HepG2 (cell line): ENCODE measurements around the gene HOXD1. TPM values are rescaled to one million over a fixed set of nuclear protein-coding genes. Genes with fewer than 3 reads are reported as not detected.

ENCODE experiments used
- CBX2 ChIP-seq, 2 experiments: fragments of 200-600 bp in 1 of 2; sonication (generic); formaldehyde crosslinking in 1 of 2; IDR thresholded peaks; 2 replicates each; pipeline versions ENCODE4 v1.7.0 to v1.8.1; 2018 to 2022; ENCODE audit warnings: low read depth in 2 of 2, low read length in 1 of 2, mild to moderate bottlenecking in 1 of 2, missing genetic modification reagents in 1 of 2
- GABPB1 ChIP-seq: IDR thresholded peaks from 2 replicates; pipeline ENCODE4 v1.6.1; 2016; ENCODE audit warnings: mild to moderate bottlenecking, missing genetic modification reagents, moderate library complexity, missing compliant biosample characterization
- JUNB ChIP-seq: sonication (generic); formaldehyde crosslinking; IDR thresholded peaks from 2 replicates; pipeline ENCODE4 v1.8.0; 2022; ENCODE audit warnings: missing genetic modification reagents, mild to moderate bottlenecking, borderline replicate concordance
- KLF16 ChIP-seq, 2 experiments: sonication (generic) in 1 of 2; formaldehyde crosslinking in 1 of 2; IDR thresholded peaks; 2 replicates each; pipeline versions ENCODE4 v1.6.1 to v1.8.0; 2016 to 2023; ENCODE audit warnings: missing genetic modification reagents in 2 of 2, missing compliant biosample characterization in 1 of 2
- MTF2 ChIP-seq: sonication (generic); formaldehyde crosslinking; IDR thresholded peaks from 2 replicates; pipeline ENCODE4 v1.5.0; 2020; ENCODE audit warnings: missing genetic modification reagents, borderline replicate concordance
- PPARG ChIP-seq: conservative IDR thresholded peaks from 2 replicates; pipeline ENCODE4 v1.6.1; 2016; ENCODE audit warnings: missing biosample characterization, missing genetic modification reagents
- RORA ChIP-seq: sonication (generic); formaldehyde crosslinking; IDR thresholded peaks from 2 replicates; pipeline ENCODE4 v1.5.0; 2020; ENCODE audit warnings: mild to moderate bottlenecking, missing genetic modification reagents, moderate library complexity
- SP2 ChIP-seq: sonication (generic); formaldehyde crosslinking; IDR thresholded peaks from 2 replicates; pipeline ENCODE4 v1.5.1; 2020; ENCODE audit warnings: mild to moderate bottlenecking, missing genetic modification reagents
- SRY ChIP-seq: sonication (generic); formaldehyde crosslinking; IDR thresholded peaks from 2 replicates; pipeline ENCODE4 v1.8.0; 2022; ENCODE audit warnings: mild to moderate bottlenecking, missing genetic modification reagents
- ZBTB8A ChIP-seq: sonication (generic); formaldehyde crosslinking; IDR thresholded peaks from 2 replicates; pipeline ENCODE4 v1.4.0; 2020; ENCODE audit warnings: mild to moderate bottlenecking, low read depth, missing genetic modification reagents, borderline replicate concordance
- ZFY ChIP-seq: sonication (generic); formaldehyde crosslinking; IDR thresholded peaks from 2 replicates; pipeline ENCODE4 v1.4.0; 2020; ENCODE audit warnings: missing genetic modification reagents
- ZNF33B ChIP-seq: sonication (generic); formaldehyde crosslinking; IDR thresholded peaks from 2 replicates; pipeline ENCODE4 v1.5.1; 2020; ENCODE audit warnings: mild to moderate bottlenecking, missing genetic modification reagents
- ZNF382 ChIP-seq: sonication (generic); formaldehyde crosslinking; IDR thresholded peaks from 2 replicates; pipeline ENCODE4 v1.5.0; 2020; ENCODE audit warnings: missing genetic modification reagents, mild to moderate bottlenecking, borderline replicate concordance
- ZNF530 ChIP-seq: sonication (generic); formaldehyde crosslinking; IDR thresholded peaks from 2 replicates; pipeline ENCODE4 v1.5.0; 2020; ENCODE audit warnings: low read depth, mild to moderate bottlenecking, missing genetic modification reagents
- ZNF747 ChIP-seq: sonication (generic); formaldehyde crosslinking; IDR thresholded peaks from 2 replicates; pipeline ENCODE4 v1.8.1; 2023; ENCODE audit warnings: missing genetic modification reagents, mild to moderate bottlenecking, borderline replicate concordance
- ZNF781 ChIP-seq: sonication (generic); formaldehyde crosslinking; IDR thresholded peaks from 2 replicates; pipeline ENCODE4 v1.5.1; 2020; ENCODE audit warnings: borderline replicate concordance, mild to moderate bottlenecking, missing genetic modification reagents; ENCODE audit errors: not compliant biosample characterization
- polyA plus RNA-seq, 8 experiments: library from polyadenylated mRNA; depleted of rRNA in 3 of 8; stranded (reverse) in 7 of 8; unstranded in 1 of 8; fragments of >200 nt; fragmentation: Illumina TruSeq in 4 of 8; extraction: Trizol in 4 of 8; gene quantifications; 2 replicates each; pipeline versions ENCODE4 v1.2.1 to v1.2.3, GENCODE V29; 2011 to 2016; ENCODE audit warnings: low read depth in 4 of 8, missing spikeins in 1 of 8, mixed read lengths in 1 of 8; ENCODE audit not compliant: insufficient read depth in 1 of 8
- total RNA-seq, 5 experiments: library from RNA; depleted of rRNA; stranded (reverse); fragments of >200 nt; fragmentation: Illumina TruSeq; extraction: Trizol; gene quantifications; 2 replicates each; pipeline ENCODE4 v1.2.3, GENCODE V29; 2016; ENCODE audit warnings: low read depth in 1 of 5
- TF ChIP-seq, protein P1 (sequence below): sonication (generic); formaldehyde crosslinking; IDR thresholded peaks from 2 replicates; pipeline ENCODE4 v1.9.0; 2022; ENCODE audit warnings: low read depth, missing genetic modification reagents
- TF ChIP-seq, protein P2 (sequence below): sonication (generic); formaldehyde crosslinking; IDR thresholded peaks from 2 replicates; pipeline ENCODE4 v1.4.0; 2020; ENCODE audit warnings: missing genetic modification reagents
- TF ChIP-seq, protein P3 (sequence below): sonication (generic); formaldehyde crosslinking; IDR thresholded peaks from 2 replicates; pipeline ENCODE4 v1.8.1; 2023; ENCODE audit warnings: mild to moderate bottlenecking, missing genetic modification reagents
- TF ChIP-seq, protein P4 (sequence below): sonication (generic); formaldehyde crosslinking; IDR thresholded peaks from 2 replicates; pipeline ENCODE4 v1.5.0; 2020; ENCODE audit warnings: mild to moderate bottlenecking, missing genetic modification reagents

The HOXD1 gene
- total and polyA plus RNA-seq, 2 of the 13 experiments (the other 11 are each of a cell fraction or from before 2014, with no cell fraction given) = 10.0 to 22.3 TPM

DNA sequence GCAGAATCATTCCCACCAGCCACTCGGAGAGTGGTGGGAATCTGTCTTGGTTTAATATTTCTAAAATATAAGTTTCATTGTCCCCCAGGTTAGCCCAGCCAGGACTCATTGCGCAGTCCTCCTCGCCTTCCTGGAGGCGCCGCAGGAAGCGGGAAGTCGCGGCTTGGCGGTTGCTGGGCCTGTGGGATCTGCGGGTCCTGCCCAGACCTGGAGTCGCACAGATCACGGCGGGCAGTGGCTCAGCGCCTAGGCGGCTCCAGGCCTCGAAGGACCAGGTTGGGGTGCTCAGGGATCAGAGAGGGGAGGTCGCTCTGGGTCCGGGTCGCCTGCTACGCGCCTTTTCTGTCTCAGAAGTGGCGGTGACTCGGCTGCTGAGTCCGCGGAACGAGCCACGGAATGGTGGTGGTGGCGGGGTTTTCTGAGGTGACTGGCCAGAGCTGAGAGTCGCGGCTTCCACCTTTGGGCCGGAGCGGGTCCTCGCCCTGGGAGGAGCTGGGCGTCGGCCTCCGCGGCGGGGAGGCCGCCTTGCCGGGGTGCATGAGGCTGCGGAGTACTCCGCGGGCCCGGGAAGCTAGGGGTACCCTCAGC is 28.7 kb upstream of the HOXD1 start (continued):
- TF ChIP-seq CBX2 (IDR thresholded peaks at IDR 0.05; ENCODE audit: low read depth, low read length) (peak; percentile 66; the same call in 1 of the 2 replicates), CBX2 (CRISPR knock-in tag; IDR thresholded peaks at IDR 0.05; ENCODE audit: low read depth) (peak; percentile 58; the same call in 1 of the 2 replicates), GABPB1 (peak; percentile 49; the same call in 1 of the 2 replicates), MTF2 (peak; percentile 30; the same call in 1 of the 2 replicates), SP2 (CRISPR knock-in tag) (0 out of 2 replicates have a peak, but pooled peaks have one; percentile 23), PPARG (CRISPR knock-in tag) (no peak), SRY (CRISPR knock-in tag) (peak; percentile 82; the same call in 1 of the 2 replicates), ZNF747 (0 out of 2 replicates have a peak, but pooled peaks have one; percentile 30), ZNF781 (peak; percentile 10), ZNF382 (CRISPR knock-in tag) (no peak), ZNF33B (no peak), JUNB (CRISPR knock-in tag) (no peak), RORA (no peak), ZNF530 (no peak), ZBTB8A (CRISPR knock-in tag) (no peak), ZFY (CRISPR knock-in tag) (peak; percentile 45; the same call in 1 of the 2 replicates), KLF16 (CRISPR knock-in tag; IDR thresholded peaks at IDR 0.05) (no peak)
- TF ChIP-seq, protein P1, sequence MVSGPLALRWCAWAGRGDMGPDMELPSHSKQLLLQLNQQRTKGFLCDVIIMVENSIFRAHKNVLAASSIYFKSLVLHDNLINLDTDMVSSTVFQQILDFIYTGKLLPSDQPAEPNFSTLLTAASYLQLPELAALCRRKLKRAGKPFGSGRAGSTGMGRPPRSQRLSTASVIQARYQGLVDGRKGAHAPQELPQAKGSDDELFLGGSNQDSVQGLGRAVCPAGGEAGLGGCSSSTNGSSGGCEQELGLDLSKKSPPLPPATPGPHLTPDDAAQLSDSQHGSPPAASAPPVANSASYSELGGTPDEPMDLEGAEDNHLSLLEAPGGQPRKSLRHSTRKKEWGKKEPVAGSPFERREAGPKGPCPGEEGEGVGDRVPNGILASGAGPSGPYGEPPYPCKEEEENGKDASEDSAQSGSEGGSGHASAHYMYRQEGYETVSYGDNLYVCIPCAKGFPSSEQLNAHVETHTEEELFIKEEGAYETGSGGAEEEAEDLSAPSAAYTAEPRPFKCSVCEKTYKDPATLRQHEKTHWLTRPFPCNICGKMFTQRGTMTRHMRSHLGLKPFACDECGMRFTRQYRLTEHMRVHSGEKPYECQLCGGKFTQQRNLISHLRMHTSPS (CRISPR knock-in tag) = 0 out of 2 replicates have a peak, but pooled peaks have one; percentile 20
- TF ChIP-seq, protein P2, sequence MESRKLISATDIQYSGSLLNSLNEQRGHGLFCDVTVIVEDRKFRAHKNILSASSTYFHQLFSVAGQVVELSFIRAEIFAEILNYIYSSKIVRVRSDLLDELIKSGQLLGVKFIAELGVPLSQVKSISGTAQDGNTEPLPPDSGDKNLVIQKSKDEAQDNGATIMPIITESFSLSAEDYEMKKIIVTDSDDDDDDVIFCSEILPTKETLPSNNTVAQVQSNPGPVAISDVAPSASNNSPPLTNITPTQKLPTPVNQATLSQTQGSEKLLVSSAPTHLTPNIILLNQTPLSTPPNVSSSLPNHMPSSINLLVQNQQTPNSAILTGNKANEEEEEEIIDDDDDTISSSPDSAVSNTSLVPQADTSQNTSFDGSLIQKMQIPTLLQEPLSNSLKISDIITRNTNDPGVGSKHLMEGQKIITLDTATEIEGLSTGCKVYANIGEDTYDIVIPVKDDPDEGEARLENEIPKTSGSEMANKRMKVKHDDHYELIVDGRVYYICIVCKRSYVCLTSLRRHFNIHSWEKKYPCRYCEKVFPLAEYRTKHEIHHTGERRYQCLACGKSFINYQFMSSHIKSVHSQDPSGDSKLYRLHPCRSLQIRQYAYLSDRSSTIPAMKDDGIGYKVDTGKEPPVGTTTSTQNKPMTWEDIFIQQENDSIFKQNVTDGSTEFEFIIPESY = peak; percentile 54; the same call in 1 of the 2 replicates
- TF ChIP-seq, protein P3, sequence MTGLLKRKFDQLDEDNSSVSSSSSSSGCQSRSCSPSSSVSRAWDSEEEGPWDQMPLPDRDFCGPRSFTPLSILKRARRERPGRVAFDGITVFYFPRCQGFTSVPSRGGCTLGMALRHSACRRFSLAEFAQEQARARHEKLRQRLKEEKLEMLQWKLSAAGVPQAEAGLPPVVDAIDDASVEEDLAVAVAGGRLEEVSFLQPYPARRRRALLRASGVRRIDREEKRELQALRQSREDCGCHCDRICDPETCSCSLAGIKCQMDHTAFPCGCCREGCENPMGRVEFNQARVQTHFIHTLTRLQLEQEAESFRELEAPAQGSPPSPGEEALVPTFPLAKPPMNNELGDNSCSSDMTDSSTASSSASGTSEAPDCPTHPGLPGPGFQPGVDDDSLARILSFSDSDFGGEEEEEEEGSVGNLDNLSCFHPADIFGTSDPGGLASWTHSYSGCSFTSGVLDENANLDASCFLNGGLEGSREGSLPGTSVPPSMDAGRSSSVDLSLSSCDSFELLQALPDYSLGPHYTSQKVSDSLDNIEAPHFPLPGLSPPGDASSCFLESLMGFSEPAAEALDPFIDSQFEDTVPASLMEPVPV = 0 out of 2 replicates have a peak, but pooled peaks have one; percentile 60
- TF ChIP-seq, protein P4, sequence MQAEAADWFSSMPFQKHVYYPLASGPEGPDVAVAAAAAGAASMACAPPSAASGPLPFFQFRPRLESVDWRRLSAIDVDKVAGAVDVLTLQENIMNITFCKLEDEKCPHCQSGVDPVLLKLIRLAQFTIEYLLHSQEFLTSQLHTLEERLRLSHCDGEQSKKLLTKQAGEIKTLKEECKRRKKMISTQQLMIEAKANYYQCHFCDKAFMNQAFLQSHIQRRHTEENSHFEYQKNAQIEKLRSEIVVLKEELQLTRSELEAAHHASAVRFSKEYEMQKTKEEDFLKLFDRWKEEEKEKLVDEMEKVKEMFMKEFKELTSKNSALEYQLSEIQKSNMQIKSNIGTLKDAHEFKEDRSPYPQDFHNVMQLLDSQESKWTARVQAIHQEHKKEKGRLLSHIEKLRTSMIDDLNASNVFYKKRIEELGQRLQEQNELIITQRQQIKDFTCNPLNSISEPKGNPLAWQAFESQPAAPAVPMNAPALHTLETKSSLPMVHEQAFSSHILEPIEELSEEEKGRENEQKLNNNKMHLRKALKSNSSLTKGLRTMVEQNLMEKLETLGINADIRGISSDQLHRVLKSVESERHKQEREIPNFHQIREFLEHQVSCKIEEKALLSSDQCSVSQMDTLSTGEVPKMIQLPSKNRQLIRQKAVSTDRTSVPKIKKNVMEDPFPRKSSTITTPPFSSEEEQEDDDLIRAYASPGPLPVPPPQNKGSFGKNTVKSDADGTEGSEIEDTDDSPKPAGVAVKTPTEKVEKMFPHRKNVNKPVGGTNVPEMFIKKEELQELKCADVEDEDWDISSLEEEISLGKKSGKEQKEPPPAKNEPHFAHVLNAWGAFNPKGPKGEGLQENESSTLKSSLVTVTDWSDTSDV = 0 out of 2 replicates have a peak, but pooled peaks have one; percentile 74
